GM08714 (cell line): ENCODE data around the gene CYP2S1.
"Not testable (repeated sequence)": the region's sequence is repeated elsewhere in the genome, so short reads cannot be mapped to it uniquely, and the experiment has no call there.

Experiments
- H3K4me3 ChIP-seq: fragments of 200-500 bp; sonication (Bioruptor generic); 2 replicates; pipeline ENCODE4 v1.5.1; 2014; ENCODE audit warnings: mild to moderate bottlenecking, low read length, inconsistent platforms
- ZNF274 ChIP-seq: IDR thresholded peaks from 2 replicates; pipeline ENCODE4 v1.6.1; 2012; ENCODE audit warnings: mild to moderate bottlenecking, low read depth, low read length

The CYP2S1 gene

GRCh38 chr19:41186971-41187883 lies 5.8 kb upstream of the CYP2S1 start:
- no peak for TF ChIP-seq ZNF274
- no peak overlapping the region for H3K4me3 ChIP-seq

- TF ChIP-seq ZNF274, result no peak
- no peak overlapping the region for H3K4me3 ChIP-seq
Measured at GRCh38 chr19:41187884-41188279, 5.1 kb upstream of the CYP2S1 start.

GRCh38 chr19:41189425-41190065 lies 3.5 kb upstream of the CYP2S1 start:
- no peak overlapping the region for H3K4me3 ChIP-seq
- no peak for TF ChIP-seq ZNF274

GRCh38 chr19:41193430-41194156 lies 574 bp downstream of the CYP2S1 start:
- H3K4me3 ChIP-seq, result no peak overlapping the region
- TF ChIP-seq ZNF274, result no peak

- H3K4me3 ChIP-seq, result no peak overlapping the region
- no peak for TF ChIP-seq ZNF274
Measured at GRCh38 chr19:41194157-41194552, 1.1 kb downstream of the CYP2S1 start.

- no peak for TF ChIP-seq ZNF274
- no peak overlapping the region for H3K4me3 ChIP-seq
Measured at GRCh38 chr19:41195675-41196497, 2.9 kb downstream of the CYP2S1 start.

GRCh38 chr19:41198559-41198958 lies 5.5 kb downstream of the CYP2S1 start:
- no peak for TF ChIP-seq ZNF274
- H3K4me3 ChIP-seq, result no peak overlapping the region

- no peak for TF ChIP-seq ZNF274
- no peak overlapping the region for H3K4me3 ChIP-seq
Measured at GRCh38 chr19:41203371-41203770, 10.4 kb downstream of the CYP2S1 start.

- not testable (repeated sequence) for H3K4me3 ChIP-seq
Measured at GRCh38 chr19:41204338-41204737, 11.3 kb downstream of the CYP2S1 start.

- no peak for TF ChIP-seq ZNF274
- no peak overlapping the region for H3K4me3 ChIP-seq
Measured at GRCh38 chr19:41205995-41206394, 13.0 kb downstream of the CYP2S1 start.

- H3K4me3 ChIP-seq, result no peak overlapping the region
- TF ChIP-seq ZNF274, result no peak
Measured at GRCh38 chr19:41206456-41206855, 13.4 kb downstream of the CYP2S1 start.

GRCh38 chr19:41206926-41207750 lies 14.1 kb downstream of the CYP2S1 start:
- H3K4me3 ChIP-seq, result no peak overlapping the region
- no peak for TF ChIP-seq ZNF274

- no peak for TF ChIP-seq ZNF274
- no peak overlapping the region for H3K4me3 ChIP-seq
Measured at GRCh38 chr19:41214161-41214560, 21.1 kb downstream of the CYP2S1 start.
